SK-N-SH (cell line): ENCODE measurements around the gene EEF1A2.

Experiments
- RCOR1 ChIP-seq: fragments of 150-350 bp; IDR thresholded peaks from 2 replicates; pipeline ENCODE4 v1.6.1; 2017; ENCODE audit warnings: antibody characterized with exemption, low read length
- TF ChIP-seq, protein P1 (sequence below): fragments of 200-600 bp; sonication (generic); IDR thresholded peaks from 2 replicates; pipeline ENCODE4 v1.6.1; 2017; ENCODE audit warnings: antibody characterized with exemption, mild to moderate bottlenecking, moderate library complexity

DNA sequence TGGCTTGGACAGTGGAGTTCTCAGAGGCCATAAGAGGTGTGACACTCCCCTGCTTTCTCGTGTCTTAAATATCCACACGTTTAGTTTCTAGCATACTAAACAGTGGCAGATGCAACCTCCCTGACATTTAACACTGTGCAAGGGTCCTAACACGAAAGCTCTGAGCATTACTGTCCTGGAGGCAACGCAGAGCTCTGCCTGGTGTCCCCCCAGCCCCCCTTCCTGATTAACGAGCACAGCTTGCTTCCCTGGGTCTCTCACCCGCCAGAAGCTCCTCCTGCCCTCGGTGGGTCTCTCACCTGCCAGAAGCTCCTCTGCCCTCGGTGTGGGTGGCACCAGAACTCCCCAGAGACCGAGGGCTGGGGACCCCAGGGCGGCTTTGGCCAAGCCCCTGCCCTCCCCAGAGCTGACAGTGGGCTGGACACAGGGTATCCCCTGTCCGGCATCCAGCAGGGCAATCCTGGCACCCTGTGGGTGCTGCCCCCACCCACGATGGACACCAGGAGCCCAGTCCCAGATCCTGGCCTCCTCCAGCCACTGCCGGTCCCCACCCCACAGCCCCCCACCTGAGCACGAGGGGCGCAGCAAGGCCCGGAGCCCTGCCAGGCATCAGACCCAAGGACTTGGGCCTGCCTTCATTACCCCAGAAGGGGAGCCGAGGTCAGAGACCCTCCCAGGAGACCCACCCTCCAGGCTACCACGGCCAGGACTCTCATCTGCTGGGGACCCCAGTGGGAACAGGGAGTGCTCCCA lies 14.1 kb downstream of the EEF1A2 start:
- TF ChIP-seq, protein P1, sequence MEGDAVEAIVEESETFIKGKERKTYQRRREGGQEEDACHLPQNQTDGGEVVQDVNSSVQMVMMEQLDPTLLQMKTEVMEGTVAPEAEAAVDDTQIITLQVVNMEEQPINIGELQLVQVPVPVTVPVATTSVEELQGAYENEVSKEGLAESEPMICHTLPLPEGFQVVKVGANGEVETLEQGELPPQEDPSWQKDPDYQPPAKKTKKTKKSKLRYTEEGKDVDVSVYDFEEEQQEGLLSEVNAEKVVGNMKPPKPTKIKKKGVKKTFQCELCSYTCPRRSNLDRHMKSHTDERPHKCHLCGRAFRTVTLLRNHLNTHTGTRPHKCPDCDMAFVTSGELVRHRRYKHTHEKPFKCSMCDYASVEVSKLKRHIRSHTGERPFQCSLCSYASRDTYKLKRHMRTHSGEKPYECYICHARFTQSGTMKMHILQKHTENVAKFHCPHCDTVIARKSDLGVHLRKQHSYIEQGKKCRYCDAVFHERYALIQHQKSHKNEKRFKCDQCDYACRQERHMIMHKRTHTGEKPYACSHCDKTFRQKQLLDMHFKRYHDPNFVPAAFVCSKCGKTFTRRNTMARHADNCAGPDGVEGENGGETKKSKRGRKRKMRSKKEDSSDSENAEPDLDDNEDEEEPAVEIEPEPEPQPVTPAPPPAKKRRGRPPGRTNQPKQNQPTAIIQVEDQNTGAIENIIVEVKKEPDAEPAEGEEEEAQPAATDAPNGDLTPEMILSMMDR, result no peak
- TF ChIP-seq RCOR1, result no peak
